ENCODE data around the gene ITGB5. TPM values are rescaled to one million over a fixed set of nuclear protein-coding genes. Genes with fewer than 3 reads are reported as not detected.

The ITGB5 gene
- total RNA-seq, 1 donor from 2014 or later: 257 TPM

DNA sequence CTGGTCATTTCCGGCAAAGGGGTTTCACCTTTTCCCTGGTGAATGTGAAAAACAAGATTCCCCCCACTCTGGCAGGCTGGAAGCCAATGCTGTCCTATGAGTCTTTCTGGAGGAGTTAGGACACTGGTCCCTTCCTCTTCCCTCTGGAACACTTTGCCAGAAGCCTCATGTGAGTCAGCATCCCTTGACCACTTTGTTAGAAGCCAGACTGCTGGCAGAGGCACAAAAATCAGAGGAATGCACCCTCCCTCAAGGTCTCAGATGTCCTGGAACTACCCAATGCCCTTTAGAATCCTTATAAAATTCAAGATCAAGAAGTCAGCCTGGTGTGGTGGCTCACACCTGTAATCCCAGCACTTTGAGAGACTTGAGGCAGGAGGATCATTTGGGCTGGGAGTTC is 26.6 kb downstream of the ITGB5 start:
- DNase-seq (ENCODE audit: low spot score): peak; percentile 89

DNA sequence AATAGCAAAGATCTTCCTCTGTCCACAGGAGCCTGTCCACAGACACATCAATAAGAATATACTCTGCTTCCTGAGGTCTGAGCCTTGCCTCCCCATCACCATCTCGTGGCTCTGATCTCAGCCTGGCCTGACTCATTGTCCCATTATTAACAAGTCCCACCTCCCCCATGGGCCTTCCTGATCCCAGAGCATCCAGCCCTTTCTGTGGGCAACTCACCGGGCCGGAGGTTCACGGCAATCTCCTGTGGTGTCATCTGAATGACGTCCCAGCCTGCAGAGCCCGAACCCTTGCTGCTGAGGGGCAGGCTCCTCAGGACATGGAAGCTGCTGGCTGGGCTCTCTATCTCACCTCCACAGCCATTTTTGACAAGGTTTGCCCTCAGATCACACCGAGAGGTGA is 28.1 kb downstream of the ITGB5 start:
- DNase-seq (ENCODE audit: low spot score): peak; percentile 57

DNA sequence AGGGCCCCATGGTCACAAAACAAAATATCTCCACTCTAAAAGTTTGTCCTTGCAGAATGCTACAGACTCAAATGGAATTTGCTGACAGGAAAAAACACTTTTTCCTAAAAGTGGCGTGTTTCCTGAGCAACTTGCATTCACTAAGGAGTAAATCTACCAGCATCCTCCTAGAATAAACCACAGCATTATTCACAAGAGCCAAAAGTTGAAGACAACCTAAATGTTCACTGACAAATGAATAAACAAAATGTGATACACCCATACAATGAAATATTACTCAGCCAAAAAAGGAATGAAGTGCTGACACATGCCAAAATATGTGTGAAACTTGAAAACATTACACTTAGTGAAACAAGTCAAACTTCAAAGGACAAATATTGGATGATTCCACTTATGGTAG is 28.9 kb downstream of the ITGB5 start:
- DNase-seq (ENCODE audit: low spot score): no peak

DNA sequence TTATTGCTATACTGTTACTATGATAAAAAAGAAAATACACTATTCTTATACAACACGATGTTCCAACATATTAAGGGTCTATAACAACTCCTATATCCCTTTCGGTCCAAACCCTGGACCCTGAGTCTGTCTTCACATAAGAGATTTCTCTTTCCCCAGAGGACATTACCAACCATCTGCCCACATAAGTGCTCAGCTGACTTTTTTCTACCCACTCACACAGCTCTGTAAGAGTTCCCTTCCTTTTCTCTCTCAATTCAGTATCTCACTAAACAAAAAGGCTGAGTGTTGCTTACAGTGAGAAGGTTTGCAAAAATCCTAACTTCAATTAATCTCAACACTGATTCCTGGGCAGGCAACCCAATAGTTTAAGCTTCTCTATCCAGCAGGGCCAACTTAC is 30.5 kb downstream of the ITGB5 start:
- DNase-seq (ENCODE audit: low spot score): no peak

DNA sequence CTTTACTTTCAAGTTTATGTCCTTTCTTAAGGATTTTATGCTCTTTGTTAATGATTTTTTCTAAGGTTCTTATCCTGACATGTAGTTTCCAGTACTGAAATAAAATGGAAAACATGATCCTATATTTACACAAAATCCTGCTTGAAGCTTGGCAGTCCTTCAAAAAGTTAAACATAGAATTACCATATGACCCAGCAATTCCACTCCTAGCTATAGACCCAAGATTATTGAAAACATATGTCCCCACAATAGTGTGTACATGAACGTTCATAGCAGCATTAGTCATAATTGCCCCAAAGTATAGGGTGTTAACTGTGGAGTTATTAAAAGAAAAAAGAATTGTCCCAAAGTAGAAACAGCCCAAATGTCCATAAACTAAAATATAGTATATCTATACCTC is 33.2 kb downstream of the ITGB5 start:
- no peak for DNase-seq (ENCODE audit: low spot score)

DNA sequence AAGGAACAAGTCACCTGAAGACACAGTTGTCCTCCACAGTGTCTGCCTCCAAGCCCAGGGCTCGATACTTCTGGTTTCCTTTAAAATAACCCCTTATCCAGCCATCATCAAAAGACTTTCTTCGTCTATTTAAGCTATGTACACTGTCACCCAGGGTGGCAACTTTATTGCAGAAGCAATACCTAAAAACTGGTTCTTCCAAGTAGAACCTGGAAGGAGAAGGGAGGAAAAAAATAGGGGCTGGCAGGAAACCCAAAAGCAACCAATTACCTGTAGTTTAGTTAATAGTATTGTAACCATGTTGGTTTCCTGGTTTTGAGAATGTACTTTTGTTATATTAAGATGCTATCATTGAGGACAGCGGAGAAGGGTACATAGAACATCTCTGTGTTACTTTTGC is 33.7 kb downstream of the ITGB5 start:
- no peak for DNase-seq (ENCODE audit: low spot score)

DNA sequence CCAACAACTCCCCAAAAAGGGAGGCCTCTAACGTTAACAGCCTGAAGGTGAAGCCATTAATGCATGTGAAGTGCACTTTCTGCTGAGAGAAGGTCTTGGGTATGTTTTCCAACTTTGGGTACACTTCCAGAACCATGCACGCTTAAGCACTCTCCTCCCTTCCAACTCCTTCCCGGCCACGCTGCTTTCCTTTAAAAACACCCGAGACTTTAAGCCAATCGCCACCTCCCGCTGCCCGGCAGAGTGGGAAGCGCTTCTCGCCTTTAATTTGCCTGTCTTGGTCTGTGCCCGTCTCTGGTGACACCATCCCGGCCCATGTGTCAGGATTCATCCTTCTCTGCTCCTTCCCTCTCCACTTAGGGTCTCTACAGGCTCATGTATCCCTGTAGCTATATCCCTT is 35.3 kb downstream of the ITGB5 start:
- DNase-seq (ENCODE audit: low spot score): no peak

DNA sequence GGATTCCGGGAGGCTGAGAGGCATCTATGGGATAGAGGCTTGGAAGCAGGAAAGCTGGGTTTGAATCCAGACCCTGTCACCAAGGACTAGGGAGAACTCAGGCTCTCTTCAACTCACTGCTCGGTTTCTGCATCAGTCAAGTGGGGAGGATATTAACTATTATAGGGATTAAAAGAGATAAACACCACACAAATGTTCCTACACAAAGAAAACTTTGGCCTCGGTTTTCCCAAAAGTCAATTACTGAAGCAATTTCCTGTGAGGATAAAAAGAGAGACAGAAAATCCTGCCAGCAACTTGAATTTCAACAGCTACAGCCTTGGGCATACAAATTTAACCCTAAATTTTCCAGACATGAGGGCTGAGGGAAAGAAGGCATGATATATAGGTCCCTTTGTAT is 36.0 kb downstream of the ITGB5 start:
- DNase-seq (ENCODE audit: low spot score): no peak

DNA sequence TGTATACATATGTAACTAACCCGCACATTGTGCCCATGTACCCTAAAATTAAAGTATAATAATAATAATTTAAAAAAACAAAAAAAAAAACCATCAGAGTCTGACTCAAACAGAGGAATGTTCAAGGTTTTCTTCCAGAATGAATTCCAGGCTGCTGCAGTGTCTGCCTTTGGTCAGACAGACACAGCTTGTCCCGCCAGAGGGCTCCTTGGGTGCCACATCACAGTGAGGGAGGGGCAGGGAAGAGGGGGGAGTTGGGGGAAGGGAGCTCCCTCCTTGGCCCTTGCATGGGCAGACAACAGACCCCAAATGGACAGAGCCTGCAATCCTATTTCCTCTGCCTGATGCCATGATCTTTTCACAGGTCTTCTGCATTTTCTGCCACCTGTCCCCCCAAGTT is 36.5 kb downstream of the ITGB5 start:
- no peak for DNase-seq (ENCODE audit: low spot score)

DNA sequence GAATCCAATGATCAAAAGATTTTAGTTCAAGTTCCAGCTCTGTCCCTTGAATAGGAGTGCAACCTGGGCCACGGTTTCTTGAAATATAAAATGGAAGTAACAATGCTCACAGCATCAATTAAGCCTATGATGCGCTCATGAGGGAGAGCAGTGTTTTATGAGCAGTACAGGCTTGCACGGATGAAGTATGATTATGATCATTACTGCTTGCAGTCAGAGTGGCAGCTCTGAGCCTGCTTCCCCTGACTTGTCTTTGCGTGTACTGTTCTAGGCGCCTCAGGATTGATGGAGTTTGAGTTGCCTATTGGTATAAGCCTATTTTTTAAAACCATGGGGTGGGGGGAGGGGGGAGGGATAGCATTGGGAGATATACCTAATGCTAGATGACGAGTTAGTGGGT is 37.0 kb downstream of the ITGB5 start:
- DNase-seq (ENCODE audit: low spot score): no peak

DNA sequence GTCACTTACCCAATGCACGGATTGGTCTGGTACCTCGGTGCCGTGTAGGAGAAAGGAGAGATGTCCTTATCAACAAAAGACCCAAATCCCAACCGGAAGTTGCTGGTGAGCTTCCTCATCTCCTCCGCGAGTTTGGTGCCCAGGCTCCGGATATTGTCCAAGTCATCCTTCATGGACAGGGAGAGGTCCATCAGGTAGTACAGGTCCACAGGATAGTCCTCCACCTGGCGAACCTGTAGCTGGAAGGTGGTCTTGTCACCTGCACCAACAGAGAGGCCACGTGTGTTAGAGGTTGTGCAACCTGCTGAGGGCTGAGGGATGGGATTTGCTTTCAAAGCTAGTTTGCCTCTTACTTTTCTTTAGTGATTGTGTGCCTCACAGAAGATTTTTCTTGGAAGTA is 38.9 kb downstream of the ITGB5 start:
- no peak for DNase-seq (ENCODE audit: low spot score)

DNA sequence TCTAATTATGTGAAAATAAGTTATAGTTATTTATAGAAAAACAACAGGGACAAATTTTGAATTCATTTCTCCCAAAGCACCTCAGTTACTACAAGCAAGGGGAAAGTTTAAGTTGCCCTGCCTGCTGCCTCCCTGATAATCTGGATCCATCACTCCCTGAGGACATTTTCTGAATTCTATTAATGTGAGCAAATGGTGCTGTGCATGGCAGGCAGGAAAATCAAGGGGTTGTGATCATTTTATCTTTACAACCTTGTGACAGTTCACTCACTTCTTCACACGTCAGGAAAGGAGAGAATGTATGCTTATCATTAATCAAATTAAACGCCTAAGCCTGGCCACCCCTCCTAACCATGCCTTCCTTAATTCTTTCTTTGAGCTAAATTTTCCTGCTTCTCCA is 39.3 kb downstream of the ITGB5 start:
- no peak for DNase-seq (ENCODE audit: low spot score)

DNA sequence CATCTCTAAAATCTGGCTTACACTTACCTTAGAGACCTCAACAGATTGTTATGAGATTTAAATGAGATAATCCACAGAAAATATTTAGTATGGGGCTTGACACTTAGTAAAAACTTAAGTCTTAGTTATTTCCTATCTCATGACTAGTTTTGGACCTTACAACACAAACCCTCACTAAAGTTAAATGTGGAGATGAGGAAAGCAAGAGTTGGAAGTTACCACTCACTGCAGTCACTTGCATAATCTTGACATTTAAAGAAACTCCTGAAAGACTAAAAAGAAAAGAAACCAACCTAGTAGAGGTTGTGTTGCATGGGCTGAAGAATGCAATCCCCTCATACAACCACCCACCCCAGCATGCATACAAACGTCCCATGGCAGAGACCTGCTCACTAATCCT is 40.1 kb downstream of the ITGB5 start:
- DNase-seq (ENCODE audit: low spot score): no peak

DNA sequence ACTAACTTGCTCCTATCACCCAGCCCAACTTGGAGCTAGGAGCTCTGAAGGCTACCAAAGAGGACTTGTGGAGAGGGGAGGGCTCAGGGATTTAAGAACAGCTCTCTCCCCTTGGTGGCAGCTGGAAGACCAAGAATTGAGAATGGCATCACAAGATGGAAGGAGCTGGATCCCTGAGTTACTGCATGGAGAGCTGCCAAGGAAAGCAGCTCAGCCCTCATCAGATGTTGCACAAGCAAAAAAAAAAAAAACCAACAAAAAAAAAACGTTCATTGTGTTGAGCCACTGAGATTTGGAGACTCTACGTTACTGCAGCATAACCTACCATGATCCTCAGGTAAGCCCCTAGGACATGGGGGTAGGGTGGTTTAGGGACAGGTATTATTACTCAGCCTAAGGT is 41.0 kb downstream of the ITGB5 start:
- DNase-seq (ENCODE audit: low spot score): no peak

DNA sequence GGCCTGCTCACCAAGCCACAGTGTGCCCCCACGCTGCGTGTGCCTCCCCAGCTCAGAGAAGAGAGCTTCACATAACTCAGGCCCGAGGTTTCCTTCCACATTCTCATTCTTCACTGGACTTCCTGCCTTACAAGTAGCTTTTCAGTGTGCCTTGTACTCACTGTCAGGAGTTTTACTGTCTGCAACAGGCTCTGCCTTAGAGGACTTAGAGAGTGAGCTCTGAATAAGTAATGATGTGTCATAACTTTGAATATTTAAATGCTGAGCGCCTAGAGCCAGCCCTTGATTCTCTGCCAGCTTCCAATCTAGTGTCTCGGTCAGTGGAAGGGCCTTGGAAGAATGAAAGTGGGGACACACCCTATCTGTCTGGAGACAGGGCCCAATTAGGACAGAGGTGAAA is 41.8 kb downstream of the ITGB5 start:
- peak; percentile 70 for DNase-seq (ENCODE audit: low spot score)

DNA sequence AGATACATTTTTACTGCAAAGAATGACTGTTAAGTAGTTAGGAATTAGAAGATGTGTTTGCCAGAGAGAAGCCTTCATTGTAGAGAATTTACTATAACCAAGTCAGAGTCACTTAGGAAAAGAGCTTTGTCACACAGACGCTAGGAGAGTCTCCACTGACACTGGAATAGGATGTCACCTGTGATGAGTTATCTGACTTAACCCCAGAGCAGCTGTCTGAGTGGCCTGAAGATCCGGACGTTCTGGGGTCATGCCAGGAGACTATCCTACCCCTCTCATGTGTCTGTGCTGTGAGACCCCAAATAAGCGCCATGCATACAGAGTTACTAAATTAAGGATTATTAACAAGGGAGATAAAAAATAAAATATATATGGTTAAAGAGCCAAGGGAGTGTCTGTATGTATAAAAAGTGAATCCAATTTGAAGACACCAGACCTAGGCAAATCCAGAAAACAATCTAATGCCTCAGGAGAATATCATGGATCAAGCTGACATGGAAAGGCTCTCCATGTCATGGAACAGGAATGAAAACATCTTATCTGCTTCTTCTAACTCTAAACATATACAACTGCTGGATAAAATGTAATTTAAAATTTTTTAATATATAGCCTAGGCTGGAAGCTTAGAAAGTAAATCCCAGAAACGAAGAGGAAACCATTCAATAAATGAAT is 43.5 kb downstream of the ITGB5 start:
- no peak for DNase-seq (ENCODE audit: low spot score)

DNA sequence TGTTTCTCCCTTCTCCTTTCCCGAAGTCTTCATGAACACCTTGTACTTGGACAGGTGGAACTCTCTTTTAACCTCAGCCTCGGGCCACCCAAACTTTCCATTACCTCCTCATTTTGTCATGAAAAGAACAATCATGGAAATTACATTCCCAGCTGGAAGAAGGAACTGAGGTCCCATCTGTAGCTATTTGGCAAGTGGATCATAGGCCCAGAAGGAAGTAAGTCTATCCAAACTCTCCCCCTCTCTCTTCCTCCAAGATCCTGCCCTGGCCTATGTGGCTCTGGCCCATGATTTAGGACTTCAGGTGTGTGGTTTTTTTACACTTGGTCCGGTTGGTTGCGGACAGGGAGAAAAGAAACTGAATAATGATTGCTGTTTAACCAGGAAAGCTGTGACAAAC is 44.1 kb downstream of the ITGB5 start:
- DNase-seq (ENCODE audit: low spot score): no peak

DNA sequence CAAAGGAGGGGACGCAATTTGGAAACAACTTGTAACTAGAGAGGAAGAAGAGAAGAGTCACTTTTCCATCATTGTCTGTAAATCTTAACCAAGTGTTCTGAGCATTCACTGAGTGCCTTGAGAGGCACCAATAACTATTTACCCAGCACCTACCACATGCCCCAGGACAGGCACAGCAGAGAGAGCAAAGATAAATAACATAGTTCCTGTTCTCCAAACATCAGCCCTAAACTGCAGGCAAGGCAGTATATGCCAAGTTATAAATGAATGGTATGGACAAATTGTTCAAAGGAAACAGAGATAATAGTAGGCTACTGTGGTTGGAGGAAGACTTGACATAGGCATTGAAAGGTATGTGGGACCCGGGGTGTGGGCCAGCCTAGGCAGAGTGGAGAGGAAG is 45.6 kb downstream of the ITGB5 start:
- no peak for DNase-seq (ENCODE audit: low spot score)

DNA sequence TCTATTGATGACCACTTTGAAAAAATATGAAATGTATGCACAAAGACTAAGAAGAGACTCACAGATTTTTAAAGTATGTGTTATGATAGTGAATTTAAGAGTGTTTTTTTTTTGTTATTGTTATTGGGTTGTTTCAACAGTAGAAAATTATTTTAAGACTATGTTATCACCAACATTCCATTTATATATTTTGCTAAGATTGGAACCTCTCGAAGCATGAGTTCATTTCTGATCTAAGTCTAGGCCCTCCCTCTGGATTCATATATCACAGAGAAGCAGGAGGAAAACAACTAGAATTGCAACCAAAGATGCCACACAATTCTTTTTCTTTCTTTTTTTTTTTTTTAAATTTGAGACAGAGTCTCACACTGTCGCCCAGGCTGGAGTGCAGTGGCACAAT is 46.8 kb downstream of the ITGB5 start:
- DNase-seq (ENCODE audit: low spot score): no peak

DNA sequence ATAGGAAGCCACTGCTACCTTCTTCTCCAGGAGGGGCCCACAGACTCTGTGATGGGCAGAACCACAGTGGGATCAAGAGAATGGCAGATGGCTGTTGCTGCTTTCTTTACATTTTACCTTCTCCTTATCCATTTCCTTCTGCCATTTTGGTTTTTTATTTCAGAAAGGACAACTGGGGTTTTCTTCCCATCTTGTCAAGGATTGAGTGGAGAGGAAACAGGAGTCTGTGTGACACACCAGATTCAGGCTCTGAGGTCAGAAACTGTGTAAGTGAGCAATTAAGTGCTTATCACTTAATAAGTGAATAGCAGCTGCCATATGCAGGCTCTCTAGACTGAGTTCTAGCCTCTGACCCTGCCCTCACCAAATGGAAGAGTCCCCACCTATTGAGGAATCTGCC is 47.3 kb downstream of the ITGB5 start:
- DNase-seq (ENCODE audit: low spot score): no peak

DNA sequence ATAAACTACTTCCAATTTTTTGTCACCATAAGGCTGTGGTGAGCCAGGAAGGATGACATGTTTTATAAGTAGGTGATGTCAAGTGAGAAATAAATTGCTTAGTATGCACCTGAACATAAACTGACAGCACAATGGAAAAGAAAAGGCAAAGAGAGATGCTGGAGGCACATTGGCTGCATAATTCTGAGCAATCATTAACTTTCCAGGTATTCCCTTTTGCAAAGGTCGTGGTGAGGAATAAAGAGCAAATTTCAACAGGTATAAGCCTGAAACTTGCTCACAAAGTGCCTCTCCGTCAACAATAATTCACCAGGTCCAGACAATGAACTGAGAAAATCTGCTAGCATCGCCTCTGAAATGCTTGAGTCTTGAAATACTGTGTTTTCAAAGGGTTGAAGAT is 48.2 kb downstream of the ITGB5 start:
- DNase-seq (ENCODE audit: low spot score): no peak

DNA sequence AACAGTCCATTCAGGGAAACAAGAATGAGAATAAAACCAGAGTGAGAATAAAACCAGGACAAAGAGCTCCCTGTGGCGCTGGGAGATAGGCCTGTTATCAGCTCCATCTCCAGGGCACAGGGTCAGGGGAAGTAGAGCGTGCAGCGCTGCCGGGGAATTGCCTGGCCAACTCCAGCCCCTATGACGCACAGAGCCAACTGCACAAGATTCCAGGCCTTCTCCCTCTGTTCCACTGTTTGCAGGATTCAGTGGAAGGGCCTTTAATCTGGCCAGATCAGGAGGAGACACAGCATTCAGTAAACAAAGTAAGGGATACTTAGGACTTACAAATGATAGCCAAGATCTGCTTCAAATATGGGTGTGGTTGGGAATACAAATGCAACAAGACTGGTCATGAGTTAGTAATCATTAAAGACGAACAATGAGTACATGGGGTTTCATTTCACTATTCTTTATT is 49.4 kb downstream of the ITGB5 start:
- DNase-seq (ENCODE audit: low spot score): peak; percentile 81

DNA sequence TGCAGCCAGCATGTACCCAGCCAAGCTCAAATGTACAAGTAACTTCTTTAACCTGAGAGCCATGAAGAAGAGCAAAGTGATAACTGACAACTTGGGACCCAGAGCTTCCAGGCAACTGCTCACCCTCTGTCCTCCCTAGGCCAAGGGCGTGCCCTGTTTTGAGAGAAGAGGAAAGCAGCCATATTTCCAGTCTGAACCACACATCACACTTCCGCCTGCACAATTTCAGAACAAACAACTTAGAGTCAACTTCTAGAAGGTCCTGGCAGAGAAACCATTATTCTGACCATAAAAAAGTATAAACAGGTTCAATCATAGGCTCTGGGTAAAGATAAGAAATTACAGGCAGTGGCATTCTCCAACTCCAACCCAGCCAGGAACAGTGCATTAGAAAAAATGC is 50.1 kb downstream of the ITGB5 start:
- DNase-seq (ENCODE audit: low spot score): no peak

DNA sequence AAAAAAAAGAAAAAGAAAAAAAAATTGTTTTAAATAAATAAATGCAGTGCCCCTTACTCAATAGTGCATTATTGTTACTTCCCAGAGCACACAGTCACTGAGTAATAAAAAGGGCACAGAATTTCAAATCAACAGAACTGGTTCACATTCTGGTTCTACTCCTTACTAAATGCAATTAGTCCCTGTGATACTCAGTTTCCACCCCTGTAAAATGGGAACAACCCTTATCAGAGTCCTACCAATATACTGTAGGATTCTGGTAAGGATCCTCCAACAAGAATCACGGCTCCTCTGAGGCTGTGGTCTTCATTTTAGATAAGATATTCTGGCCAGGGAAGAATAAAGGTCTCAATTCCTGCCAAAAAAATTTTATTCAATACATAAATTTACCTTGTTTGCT is 50.7 kb downstream of the ITGB5 start:
- no peak for DNase-seq (ENCODE audit: low spot score)

Data from mucosa of gallbladder (tissue), 1 donor.